NCI-H1417 treated with DMSO at 0.1 percent for 48 hours (cell line): ENCODE measurements around the gene NFATC2.

Experiments used
- DNase-seq: peaks from one replicate; lab custom pipeline; 2025; lab: John Stamatoyannopoulos, UW

NFATC2 gene

DNA sequence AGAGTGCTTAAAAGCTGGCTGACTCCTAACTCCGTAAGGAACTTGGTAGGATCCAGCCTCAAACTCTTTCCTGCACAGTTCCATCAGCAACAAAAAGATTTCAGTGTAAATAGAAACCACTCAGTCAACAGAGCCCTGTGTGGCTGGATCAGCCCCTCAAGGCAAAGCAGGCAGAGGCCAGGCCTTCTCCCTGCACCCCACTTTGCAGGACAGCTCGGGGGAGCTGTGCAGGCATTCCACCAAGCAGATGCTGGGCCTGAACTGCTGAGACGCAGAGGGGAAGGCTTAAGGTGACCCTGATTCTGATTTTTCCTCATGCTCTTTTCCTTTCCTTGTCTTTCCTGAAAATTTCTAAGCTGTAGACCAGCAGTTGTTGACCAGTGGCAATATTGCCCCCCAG is 91.5 kb downstream of the NFATC2 start:
- no peak for DNase-seq

DNA sequence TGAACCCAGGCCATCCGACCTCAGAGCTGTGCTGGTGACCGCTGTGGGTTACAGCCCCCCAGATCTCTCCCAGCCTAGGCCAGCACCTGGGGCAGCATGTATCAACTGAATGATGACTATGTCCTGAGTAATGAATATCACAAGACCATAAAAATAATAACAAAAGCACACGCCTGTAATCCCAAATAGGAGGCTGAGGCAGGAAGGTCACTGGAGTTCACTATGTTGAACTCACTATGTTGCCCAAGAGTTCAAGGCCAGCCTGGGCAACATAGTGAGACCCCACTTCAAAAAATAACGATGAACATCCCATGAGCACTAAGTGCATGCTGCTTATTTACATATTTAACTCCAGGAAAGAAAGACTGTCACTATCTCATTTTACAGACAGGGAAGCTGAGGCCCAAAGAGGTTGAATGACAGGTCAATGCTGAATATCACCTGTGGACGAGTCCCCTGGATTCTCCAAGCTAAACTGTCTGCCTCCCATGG is 92.3 kb downstream of the NFATC2 start:
- no peak for DNase-seq

DNA sequence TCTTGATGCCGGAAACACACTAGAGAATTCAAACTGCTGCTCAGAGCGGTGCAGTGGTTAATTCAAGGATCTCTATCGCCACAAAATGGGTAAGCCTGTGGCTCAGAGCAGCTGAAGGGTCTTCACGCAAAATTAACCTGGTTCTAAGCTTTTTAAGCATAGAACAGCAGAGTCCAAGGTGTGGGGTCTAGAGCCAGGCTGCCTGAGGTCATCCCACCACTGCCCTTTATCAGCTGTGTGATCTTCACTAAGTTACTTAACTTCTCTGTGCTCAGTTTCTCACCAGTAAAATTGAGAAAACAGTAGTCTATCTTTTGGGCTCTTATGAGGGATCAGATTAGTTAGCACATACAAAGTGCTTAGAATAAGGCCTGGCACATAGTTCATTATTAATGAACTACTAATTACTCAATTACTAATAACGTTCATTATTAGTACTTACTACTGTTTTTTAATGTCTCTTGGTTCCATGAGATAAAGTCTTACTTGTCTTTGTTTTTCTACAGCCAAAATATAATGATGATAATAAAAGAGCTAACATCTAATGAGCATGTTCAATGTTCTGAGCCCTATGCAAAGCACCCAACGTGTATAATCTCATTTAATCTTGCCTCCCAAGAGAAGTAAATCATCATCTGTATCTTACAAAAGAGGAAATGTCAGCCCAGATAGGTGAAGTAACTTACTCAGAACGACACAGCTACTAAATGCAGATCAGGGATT is 92.9 kb downstream of the NFATC2 start:
- DNase-seq: no peak

GRCh38 chr20:51447765-51448148 is 94.8 kb downstream of the NFATC2 start:
- no peak for DNase-seq

- no peak for DNase-seq
Measured at GRCh38 chr20:51447097-51447764, 95.3 kb downstream of the NFATC2 start.

GRCh38 chr20:51446656-51447055 is 95.9 kb downstream of the NFATC2 start:
- no peak for DNase-seq

DNA sequence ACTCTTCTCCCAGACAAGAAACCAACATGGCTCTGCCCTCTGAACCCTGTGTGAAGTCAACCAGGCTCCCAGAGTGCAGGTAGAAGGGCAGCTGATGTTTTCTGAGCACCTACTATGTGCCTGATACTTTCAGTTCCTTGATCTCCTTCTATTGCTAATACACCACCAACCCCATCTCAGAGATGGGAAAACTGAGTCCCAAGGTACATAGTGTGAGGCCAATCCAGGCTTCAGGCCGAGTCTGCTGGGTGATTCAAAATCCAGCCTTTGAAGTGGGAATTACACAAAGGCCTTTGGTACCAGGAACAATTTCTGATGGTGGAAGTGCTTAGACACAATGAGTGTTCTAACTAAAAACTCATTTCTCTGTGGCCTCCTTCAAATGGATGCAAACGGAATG is 96.3 kb downstream of the NFATC2 start:
- DNase-seq: no peak

GRCh38 chr20:51445591-51445990 is 96.9 kb downstream of the NFATC2 start:
- no peak for DNase-seq

- no peak for DNase-seq
Measured at GRCh38 chr20:51444922-51445438, 97.5 kb downstream of the NFATC2 start.

DNA sequence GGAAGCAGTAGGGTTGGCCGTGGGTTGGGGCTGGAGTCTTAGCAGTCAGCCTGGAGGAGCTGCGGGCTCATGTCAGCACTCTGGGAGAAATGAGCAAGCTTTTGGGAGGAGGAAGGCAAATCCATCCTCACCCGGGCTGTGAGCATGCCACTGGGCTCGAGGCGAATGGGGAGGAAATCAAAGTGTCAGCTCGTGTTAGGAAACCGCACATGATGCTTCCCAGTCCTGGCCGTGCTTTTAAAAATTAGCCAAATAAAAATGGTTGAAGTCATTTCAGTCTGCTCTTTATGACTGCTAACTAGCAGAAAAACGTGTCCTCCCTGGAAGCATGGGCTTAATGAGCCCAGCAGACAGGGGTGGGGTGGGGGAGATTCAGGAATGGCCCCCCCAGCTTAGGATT is 98.1 kb downstream of the NFATC2 start:
- DNase-seq: no peak

- no peak for DNase-seq
Measured at GRCh38 chr20:51442602-51443001, 99.9 kb downstream of the NFATC2 start.

DNA sequence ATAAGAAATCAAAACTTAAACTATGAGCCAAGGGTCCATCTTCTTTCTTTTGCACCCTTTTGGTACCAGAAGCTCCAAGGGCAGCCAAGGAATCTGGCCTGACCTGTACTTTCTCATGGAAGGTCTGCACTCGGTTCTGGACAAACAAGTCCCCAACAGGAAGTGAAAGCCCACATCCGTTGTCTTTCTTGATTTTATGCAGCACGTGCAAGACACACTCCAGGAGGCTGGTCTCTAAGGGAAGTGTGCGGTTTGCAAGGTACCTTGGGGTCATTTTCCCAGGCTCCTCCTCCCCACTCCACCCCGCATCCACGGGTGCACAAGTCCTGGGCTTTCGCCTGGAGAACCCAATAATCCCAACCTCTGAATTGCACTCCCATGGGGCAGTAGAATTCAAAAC is 101.9 kb downstream of the NFATC2 start:
- DNase-seq: no peak

DNA sequence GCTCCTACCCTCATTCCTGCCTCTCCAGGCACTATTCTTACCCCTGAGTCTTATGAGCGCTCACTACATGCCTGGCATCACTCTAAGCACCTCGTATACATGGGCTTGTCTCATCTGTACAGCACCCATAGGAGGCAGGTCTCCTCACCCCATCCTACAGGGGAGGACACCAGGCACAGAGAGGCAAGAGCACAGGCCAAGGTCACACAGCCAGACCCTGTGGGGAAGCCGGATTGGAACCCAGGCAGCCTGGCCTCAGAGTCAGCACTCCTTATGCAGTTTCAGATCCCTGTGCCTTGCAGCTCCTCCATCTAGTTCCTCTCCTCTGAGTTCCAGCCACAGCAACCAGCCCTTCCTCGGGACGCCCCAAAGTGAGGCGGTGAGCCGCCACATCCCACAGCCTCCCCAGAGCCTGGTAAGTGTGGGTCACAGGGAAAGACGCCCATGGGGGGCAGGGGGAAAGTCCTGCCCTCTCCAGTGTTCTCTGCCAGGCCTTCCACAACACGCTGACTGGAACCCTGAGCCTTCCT is 103.3 kb downstream of the NFATC2 start:
- DNase-seq: no peak

DNA sequence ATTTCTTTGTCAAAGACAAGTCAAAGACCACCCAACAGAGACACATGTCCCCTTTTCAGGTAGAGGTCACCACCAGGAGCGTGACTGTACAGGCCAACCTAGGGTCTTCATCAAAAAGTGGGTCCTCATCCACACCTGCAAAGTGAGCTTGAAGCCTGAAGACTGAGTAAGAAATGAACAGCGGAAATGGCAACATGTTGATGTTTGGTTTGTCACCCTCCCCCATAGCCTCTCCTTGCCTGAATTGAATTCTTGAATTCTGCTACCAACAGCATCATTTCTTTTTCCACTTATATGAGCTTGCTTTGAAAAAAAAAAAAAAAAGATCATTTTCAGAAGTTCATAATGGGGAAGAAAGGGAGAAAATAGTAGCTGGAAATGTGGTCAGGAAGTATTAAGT is 104.4 kb downstream of the NFATC2 start:
- no peak for DNase-seq

DNA sequence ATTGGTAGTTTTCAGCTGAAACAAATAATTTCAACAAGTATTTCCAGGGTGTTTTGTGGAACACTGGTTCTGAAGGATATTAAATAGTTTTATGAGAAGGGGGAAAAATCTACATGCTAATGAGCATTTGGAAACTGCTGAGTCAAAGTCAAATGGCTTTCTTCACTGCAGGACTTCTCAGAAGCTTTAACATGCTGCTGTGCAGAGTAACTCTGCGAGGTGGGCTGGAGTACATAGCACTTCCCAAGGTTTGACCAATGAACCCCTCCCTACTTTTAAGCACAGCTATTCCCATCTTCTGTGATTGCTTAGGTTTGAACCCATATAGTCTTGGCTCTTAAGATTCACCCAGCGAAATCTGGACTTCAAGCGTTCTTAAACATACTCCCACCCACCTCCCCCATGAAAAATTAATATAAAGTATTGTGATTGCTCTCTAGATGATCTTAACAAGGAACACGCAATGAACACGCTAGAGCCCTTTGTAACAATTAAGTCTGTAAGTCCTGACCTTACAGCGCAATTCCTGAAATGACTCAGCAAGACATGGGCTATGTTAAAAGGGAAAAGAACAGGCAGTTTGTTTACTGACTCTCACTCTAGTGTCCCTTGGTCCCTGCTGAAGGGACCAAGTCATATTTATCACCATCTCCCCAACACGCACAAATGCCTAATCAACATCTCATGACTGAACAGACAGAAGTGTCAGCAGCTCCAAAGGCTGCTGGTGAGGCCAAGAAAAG is 105.2 kb downstream of the NFATC2 start:
- DNase-seq: no peak

DNA sequence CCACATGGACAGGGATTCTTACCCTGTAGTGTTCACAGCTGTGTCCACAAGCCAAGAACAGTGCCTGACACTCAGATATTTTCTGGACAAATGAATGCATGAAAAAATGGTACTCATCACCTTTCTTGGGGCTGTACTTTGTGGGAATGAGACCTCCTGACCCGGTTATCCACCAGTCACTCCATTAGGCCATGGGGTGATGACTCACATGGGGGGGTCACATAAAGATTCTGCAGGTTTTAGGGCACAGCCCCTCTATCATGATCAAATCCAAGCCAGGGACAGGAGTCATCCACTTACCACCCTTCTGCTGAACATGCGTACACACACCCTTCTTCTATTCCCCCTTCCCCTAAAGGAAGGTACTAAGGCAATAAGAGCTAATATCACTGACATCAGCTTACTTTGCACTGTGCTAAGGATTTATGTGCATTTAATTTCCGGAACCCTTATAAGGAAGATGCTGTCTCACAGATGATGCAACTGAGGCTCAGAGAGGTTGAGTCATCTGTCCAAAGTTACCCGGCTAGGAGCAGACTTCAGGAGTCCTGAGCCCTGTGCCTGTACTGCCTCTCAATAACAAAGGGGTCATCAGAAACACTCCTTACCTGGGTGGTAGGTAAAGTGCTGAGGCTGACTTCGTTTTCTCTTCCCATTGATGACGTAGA is 107.8 kb downstream of the NFATC2 start:
- DNase-seq: no peak

DNA sequence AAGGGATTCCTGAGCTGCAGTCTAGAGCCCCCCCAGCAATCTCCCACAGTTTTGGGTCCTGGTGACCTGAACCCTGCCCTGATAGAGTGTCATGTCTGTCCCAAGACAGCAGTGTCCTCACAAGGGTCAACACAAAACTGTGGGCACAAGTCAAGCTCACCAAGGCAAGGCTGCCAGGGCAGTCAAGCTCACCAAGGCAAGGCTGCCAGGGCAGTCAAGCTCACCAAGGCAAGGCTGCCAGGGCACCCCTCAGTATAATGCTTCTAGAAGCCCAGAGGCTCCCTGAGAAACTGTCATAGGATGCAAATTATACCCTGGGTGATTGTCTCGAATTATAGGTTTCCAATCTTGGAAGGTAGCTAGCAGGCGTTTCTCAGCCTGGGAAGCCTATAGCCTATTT is 108.5 kb downstream of the NFATC2 start:
- DNase-seq: no peak

DNA sequence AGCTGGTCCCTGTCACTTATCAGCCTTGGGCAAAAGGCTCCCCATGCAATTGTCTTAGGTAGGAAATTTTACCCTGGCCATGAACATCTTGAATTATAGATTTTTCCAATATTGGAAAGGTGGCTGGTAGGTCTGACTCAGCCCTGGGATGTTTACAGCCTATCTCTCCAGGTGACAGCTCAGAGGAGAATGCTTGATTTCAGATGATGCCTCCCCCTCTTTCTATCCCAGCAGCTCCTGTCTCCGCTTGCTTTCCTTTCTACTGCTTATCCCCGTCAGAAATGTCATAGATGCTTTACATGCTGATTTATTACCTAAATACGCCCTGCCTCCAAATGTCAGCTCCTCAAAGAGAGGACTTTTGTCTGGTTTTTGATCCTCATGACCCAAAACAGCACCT is 109.6 kb downstream of the NFATC2 start:
- DNase-seq: no peak

GRCh38 chr20:51432251-51432784 is 110.2 kb downstream of the NFATC2 start:
- no peak for DNase-seq

DNA sequence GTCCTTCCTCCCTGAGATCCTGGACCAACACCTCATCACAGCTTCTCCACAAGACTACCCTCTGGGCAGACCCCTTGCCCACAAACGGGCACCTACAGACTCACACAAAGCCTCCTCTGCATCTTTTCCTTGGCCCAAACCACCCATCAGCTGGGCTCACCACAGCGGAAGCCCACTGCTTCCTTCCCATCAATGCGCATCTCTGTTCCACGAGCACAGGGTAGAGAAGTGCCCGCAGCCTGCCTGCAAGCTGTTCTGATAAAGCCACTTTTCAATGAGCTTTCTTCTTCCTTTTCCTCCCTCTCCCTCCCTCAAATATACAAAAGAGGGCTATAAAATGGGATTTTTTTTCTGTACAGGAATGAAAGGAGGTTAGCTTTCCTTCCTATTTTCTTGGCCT is 111.2 kb downstream of the NFATC2 start:
- no peak for DNase-seq

GRCh38 chr20:51430198-51430950 is 112.1 kb downstream of the NFATC2 start:
- no peak for DNase-seq
